Right cardiac atrium (tissue), 5 donors: Measurements from ENCODE around the gene MYO16. TPM values are rescaled to one million over a fixed set of nuclear protein-coding genes. Genes with fewer than 3 reads are reported as not detected.
"Not testable (repeated sequence)": the region's sequence is repeated elsewhere in the genome, so short reads cannot be mapped to it uniquely, and the experiment has no call there.

Source experiments
- ATAC-seq, 2 donors: fragments of 200-7000 bp; cut with Tn5 transposase; one replicate each; pipeline versions ENCODE4 v1.8.0 to v1.9.1; 2020; ENCODE audit warnings: moderate library complexity in 2 of 2, mild to moderate bottlenecking in 1 of 2
- DNase-seq, 3 donors: peaks; one replicate each; pipeline ENCODE4 v3.0.0-alpha.2; 2020
- H3K27ac ChIP-seq: one replicate; pipeline ENCODE4 v1.5.1; 2013; ENCODE audit warnings: mild to moderate bottlenecking, low read length, control low read depth, moderate library complexity
- H3K27me3 ChIP-seq: one replicate; pipeline ENCODE4 v1.6.1; 2013; ENCODE audit not compliant: control insufficient read depth, insufficient read depth
- H3K4me1 ChIP-seq: one replicate; pipeline ENCODE4 v1.6.1; 2013; ENCODE audit warnings: low read length; ENCODE audit not compliant: control insufficient read depth, insufficient read depth
- H3K4me3 ChIP-seq: one replicate; pipeline ENCODE4 v1.5.1; 2013; ENCODE audit warnings: low read length, control low read depth
- H3K9me3 ChIP-seq: one replicate; pipeline ENCODE4 v1.6.1; 2013; ENCODE audit warnings: low read length; ENCODE audit not compliant: control insufficient read depth
- WGBS: extraction: QIAGEN DNeasy Blood & Tissue Kit; methylation state at CpG from one replicate; pipeline ENCODE4 v1.1.7; 2013; 5-methylcytosine and 5-hydroxymethylcytosine counted together
- intact Hi-C, 4 donors: fragments of 100-400 bp; cut with DNase I; formaldehyde crosslinking; loops; one replicate each; pipeline versions ENCODE4 v1.11.0 to v1.14.0; 2022 to 2023
- polyA plus RNA-seq: library from polyadenylated mRNA; stranded (reverse); fragments of 200-250 nt; gene quantifications from one replicate; pipeline ENCODE4 v1.2.3, GENCODE V29; 2013
- total RNA-seq, 4 donors: library from RNA; stranded (reverse); fragmentation: NEBNext Ultra II Directional; extraction: Animal tissue kit (Norgen Biotek cat#: 25700); gene quantifications; one replicate each; pipeline ENCODE4 v1.2.1, GENCODE V29; 2021
- donor health status: healthy with polysubstance abuse.
- donor health status: DM: no; HTN: yes; CAD: no.
- donor health status: DM: no; HTN: no; CAD: no.
- donor health status: DM: no; HTN: yes; CAD: no; lungs with severe emphysema.
- donor health status: DM: yes; HTN: yes; CAD: no.

The MYO16 gene
- total and polyA plus RNA-seq, 5 donors, result 0.82 to 5.9 (median 1.6) TPM

GRCh38 chr13:108777421-108778420 lies 148.3 kb downstream of the MYO16 start:
- H3K27me3 ChIP-seq, result no peaks in the 10 kb centered on the region
- ATAC-seq, result no peak
- no peak overlapping the region for H3K4me3 ChIP-seq
- no peak for DNase-seq
- H3K9me3 ChIP-seq, result no peaks in the 10 kb centered on the region
- 53% methylated on average over 9 of the region's 9 CpGs for WGBS
- intact Hi-C loops, result no loop called here
- no peaks in the 10 kb centered on the region for H3K4me1 ChIP-seq
- no peak overlapping the region for H3K27ac ChIP-seq

- ATAC-seq (no peak), DNase-seq (no peak)
- no peaks in the 10 kb centered on the region for H3K27me3 ChIP-seq
- H3K4me1 ChIP-seq, result no peaks in the 10 kb centered on the region
- WGBS, result 83% methylated on average over 2 of the region's 2 CpGs
- intact Hi-C loops, result no loop called here
- no peaks in the 10 kb centered on the region for H3K9me3 ChIP-seq
- no peak overlapping the region for H3K27ac ChIP-seq
- no peak overlapping the region for H3K4me3 ChIP-seq
Measured at GRCh38 chr13:108779308-108779707, 149.9 kb downstream of the MYO16 start.

GRCh38 chr13:108780706-108781105 lies 151.3 kb downstream of the MYO16 start:
- intact Hi-C loops, result no loop called here
- 81% methylated on average over 3 of the region's 3 CpGs for WGBS

GRCh38 chr13:108781312-108781711 lies 151.9 kb downstream of the MYO16 start:
- Histone ChIP-seq H3K4me3 (no peak overlapping the region), H3K4me1 (no peaks in the 10 kb centered on the region), H3K27ac (no peak overlapping the region), H3K27me3 (no peaks in the 10 kb centered on the region), H3K9me3 (no peaks in the 10 kb centered on the region)
- intact Hi-C loops, result no loop called here
- WGBS, result 45% methylated on average over 4 of the region's 4 CpGs
- DNase-seq (no peak), ATAC-seq (no peak)

More at GRCh38 chr13:108780706-108781105, 151.3 kb downstream of the MYO16 start:
- ATAC-seq (no peak), DNase-seq (no peak)
- Histone ChIP-seq H3K4me3 (no peak overlapping the region), H3K27me3 (no peaks in the 10 kb centered on the region), H3K4me1 (no peaks in the 10 kb centered on the region), H3K9me3 (no peaks in the 10 kb centered on the region), H3K27ac (no peak overlapping the region)

- ATAC-seq, H3K4me1 ChIP-seq, H3K9me3 ChIP-seq, intact Hi-C loops, H3K27ac ChIP-seq, H3K27me3 ChIP-seq, DNase-seq, H3K4me3 ChIP-seq: not testable (repeated sequence)
- 65% methylated on average over 2 of the region's 2 CpGs for WGBS
Measured at GRCh38 chr13:108782480-108782879, 153.1 kb downstream of the MYO16 start.

GRCh38 chr13:108785844-108786243 lies 156.4 kb downstream of the MYO16 start:
- H3K4me1 ChIP-seq, result no peaks in the 10 kb centered on the region
- no peak overlapping the region for H3K27ac ChIP-seq
- DNase-seq, result no peak
- intact Hi-C loops, result no loop called here
- 70% methylated on average over 3 of the region's 3 CpGs for WGBS
- no peaks in the 10 kb centered on the region for H3K9me3 ChIP-seq
- no peak overlapping the region for H3K4me3 ChIP-seq
- H3K27me3 ChIP-seq, result no peaks in the 10 kb centered on the region
- ATAC-seq, result no peak

GRCh38 chr13:108786456-108787200 lies 157.2 kb downstream of the MYO16 start:
- ATAC-seq (no peak), DNase-seq (no peak)
- 59% methylated on average over 11 of the region's 11 CpGs for WGBS
- intact Hi-C loops, result no loop called here
- Histone ChIP-seq H3K9me3 (no peaks in the 10 kb centered on the region), H3K27ac (no peak overlapping the region), H3K4me3 (no peak overlapping the region), H3K27me3 (no peaks in the 10 kb centered on the region), H3K4me1 (no peaks in the 10 kb centered on the region)

- DNase-seq (no peak), ATAC-seq (no peak)
- Histone ChIP-seq H3K4me3 (no peak overlapping the region), H3K4me1 (no peaks in the 10 kb centered on the region), H3K27ac (no peak overlapping the region), H3K27me3 (no peaks in the 10 kb centered on the region), H3K9me3 (no peaks in the 10 kb centered on the region)
- intact Hi-C loops, result no loop called here
- 69% methylated on average over 14 of the region's 14 CpGs for WGBS
Measured at GRCh38 chr13:108787700-108788414, 158.4 kb downstream of the MYO16 start.

GRCh38 chr13:108789476-108789875 lies 160.1 kb downstream of the MYO16 start:
- intact Hi-C loops, result no loop called here
- WGBS, result 86% methylated on average over 2 of the region's 2 CpGs
- no peaks in the 10 kb centered on the region for H3K27me3 ChIP-seq
- ATAC-seq (no peak), DNase-seq (no peak)
- no peak overlapping the region for H3K27ac ChIP-seq
- no peaks in the 10 kb centered on the region for H3K4me1 ChIP-seq
- no peak overlapping the region for H3K4me3 ChIP-seq
- no peaks in the 10 kb centered on the region for H3K9me3 ChIP-seq

GRCh38 chr13:108795841-108796240 lies 166.4 kb downstream of the MYO16 start:
- 62% methylated on average over 4 of the region's 4 CpGs for WGBS
- Histone ChIP-seq H3K4me3 (no peak overlapping the region), H3K27me3 (no peaks in the 10 kb centered on the region), H3K27ac (no peak overlapping the region), H3K9me3 (no peaks in the 10 kb centered on the region), H3K4me1 (no peaks in the 10 kb centered on the region)
- intact Hi-C loops, result no loop called here
- ATAC-seq, result no peak
- DNase-seq, result no peak

- DNase-seq (no peak), ATAC-seq (no peak)
- Histone ChIP-seq H3K27ac (no peak overlapping the region), H3K27me3 (no peaks in the 10 kb centered on the region), H3K9me3 (no peaks in the 10 kb centered on the region), H3K4me3 (no peak overlapping the region), H3K4me1 (no peaks in the 10 kb centered on the region)
- WGBS, result 75% methylated on average over 3 of the region's 3 CpGs
- intact Hi-C loops, result no loop called here
Measured at GRCh38 chr13:108797354-108797753, 167.9 kb downstream of the MYO16 start.
